ENCODE measurements around the gene KNSTRN.

GRCh38 chr15:40372981-40373380 is 9.5 kb upstream of the KNSTRN start:
- no peak for TF ChIP-seq POLR2A (IDR thresholded peaks at IDR 0.05)
- no peak for TF ChIP-seq CTCF (IDR thresholded peaks at IDR 0.05 in 4 of 5, conservative IDR thresholded peaks at IDR 0.05 in 1 of 5)
